SU-DHL-6 (cell line): ENCODE results near the gene EXOC4.

Source experiments
- CTCF ChIP-seq: fragments of 200-600 bp; sonication (generic); IDR thresholded peaks from one replicate; pipeline ENCODE4 v1.5.1; 2017; ENCODE audit warnings: antibody characterized with exemption, mild to moderate bottlenecking, low read length, moderate library complexity; ENCODE audit not compliant: insufficient read depth, poor library complexity, severe bottlenecking
- EZH2phosphoT487 ChIP-seq: fragments of 200-600 bp; sonication (generic), shearing (Covaris generic); conservative IDR thresholded peaks from 2 replicates; pipeline ENCODE4 v1.6.1; 2018; ENCODE audit warnings: mild to moderate bottlenecking, antibody characterized with exemption, low read length, moderate library complexity, mixed read lengths

- TF ChIP-seq CTCF (no peak), EZH2phosphoT487 (no peak)
Observed at GRCh38 chr7:134067164-134067563, 814.3 kb downstream of the EXOC4 start.
